ENCODE results near the gene AOAH.

Gene AOAH

DNA sequence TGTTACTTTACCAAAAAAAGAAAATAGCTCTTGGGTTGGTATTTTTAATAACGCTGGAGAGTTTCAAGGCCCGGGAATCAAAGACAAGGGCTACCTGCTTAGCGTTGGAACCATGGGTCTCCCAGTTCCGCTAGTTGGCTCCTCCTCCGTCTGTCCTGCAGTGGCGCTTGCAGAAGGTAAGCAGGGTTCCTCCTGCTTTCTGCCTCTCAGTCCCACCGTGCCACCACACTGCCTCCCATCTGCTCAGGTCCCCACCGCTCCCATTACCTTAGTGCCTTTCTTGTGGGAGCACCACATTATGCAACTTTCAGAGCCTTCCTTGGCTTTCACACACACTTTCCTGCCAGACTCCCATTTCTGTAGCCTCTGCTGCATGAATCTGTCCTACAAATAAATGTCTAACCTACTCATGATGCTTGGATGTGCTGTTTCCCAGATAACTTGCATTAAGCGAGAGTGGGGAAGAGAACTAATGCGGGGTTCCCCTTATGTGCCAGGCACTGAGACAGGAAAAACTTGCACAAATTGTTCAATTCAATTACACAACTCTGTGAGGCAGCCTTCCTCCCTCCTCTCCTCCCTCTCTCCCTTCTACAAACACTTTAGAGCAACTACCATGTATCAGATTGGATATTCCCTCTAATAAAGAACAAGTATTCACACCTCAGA is 124.5 kb downstream of the AOAH start:
- no peak for DNase-seq

DNA sequence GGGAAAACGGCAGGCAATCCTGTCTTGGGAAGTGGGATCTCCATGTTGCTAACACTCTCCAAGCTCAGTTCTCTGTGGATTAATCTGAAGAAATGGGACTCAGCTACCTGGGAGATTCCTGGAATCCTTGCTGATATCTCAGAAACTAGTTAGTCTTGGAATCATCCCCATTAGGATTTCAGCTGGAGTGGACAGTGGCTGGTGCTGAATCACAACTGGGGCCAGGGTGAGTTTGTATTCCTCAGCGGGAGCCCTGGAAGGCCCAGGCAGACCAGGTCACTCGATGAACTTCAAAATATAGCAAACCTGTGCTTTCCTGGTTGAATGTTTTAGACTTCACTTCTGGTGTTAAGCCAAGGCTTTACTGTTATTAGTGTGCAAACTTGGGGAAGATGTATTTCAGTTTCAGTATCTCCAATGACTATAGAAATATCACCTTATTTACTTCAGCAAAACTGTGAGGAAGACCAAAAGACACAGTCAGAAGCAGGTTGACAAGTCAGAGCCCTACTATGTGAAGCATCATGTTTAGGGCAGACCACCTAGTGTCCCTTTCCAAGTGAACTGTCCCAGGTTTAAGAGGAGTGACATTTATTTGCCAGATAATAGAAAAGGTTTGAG is 126.1 kb downstream of the AOAH start:
- DNase-seq = no peak

DNA sequence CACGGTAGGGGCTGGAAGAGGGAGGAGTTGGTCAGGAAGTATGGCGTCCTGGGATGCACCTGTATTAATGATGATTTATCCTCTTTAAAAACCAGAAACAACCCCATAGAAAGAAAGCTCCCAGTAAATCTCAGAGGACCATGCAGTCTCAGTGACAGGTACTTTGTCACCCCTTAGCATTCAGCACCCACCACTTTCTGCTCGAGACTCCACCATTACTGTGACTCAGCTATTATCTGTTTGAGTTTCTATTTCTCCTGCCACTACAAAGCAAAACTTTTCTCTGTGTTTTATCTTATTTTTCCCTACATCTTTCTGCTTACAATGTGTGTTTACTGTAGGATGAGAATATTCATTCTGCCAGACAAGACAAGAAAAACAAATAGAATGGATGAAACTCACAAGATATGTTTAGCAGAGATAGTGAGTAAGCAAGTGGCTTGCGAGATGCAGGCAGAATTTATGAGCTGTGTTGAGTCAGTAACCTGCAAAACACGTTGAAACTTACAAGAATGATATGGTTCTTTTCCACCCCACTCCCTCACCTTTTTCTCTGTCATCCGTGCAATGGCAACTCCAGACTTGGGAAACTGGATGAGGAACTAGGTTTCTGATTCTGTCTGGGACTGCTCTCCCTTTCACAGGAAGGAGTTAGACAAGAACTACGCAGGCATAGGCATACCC is 127.1 kb downstream of the AOAH start:
- DNase-seq = no peak

GRCh38 chr7:36594445-36594844 is 129.8 kb downstream of the AOAH start:
- no peak for DNase-seq

DNA sequence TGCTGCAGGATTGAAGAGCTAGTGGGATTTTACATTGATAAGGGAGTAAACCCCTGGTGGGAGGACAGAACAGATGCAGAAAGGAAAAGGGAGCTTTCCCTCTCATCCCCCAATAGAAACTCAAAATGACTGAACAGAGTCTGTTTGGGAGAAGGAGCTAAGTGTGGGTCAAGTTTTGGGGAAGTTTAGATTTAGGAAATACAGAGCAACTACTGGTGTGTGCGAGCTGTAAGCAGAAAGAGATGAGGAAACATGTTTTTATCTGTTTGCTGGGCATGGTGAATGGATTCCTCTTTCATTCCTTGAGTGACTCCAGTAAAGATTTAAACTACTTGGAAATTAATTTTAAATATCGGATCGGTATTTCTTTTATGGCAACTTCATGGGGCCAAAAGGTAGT is 132.7 kb downstream of the AOAH start:
- DNase-seq = no peak

DNA sequence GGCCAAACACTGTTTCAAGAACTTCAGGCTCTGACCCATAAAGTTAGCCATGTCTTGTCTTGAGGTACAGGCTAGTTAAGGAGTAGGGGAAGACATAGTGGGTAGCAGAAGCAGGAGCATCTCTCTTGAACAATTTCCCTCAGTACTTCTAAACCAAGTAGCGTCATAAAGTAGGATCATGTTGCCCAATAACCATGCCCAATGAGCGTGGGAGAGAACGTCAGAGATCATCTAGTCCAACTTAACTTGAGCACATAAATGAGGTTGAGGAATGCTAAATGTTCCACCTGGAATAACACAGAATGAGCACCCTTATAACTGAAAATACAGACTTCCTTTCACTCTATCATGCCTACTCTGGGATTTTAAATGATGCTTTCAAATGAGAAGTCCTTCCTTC is 134.9 kb downstream of the AOAH start:
- DNase-seq = no peak

GRCh38 chr7:36583318-36583717 is 141.0 kb downstream of the AOAH start:
- no peak for DNase-seq

- no peak for DNase-seq
These were observed 148.5 kb downstream of the AOAH start for GRCh38 chr7:36575832-36576231.

DNA sequence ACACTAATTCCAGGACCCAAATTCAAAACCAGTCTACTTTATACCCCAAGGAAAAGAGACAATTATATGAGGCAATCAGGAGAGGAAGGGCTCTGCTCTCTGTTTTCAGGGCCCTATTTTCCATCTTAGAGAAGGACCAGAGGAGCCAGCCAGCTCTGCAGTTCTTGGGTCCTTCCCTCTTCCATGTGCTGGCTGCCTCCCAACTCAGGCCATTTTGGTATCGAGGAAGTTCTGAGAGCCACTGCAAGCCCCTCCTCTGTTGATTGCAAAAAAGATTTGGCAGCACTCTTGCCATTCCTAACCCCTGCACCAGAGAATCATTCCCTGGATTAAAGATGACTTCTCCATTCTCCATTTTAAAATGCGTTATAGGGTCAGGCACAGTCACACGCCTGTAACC is 151.2 kb downstream of the AOAH start:
- DNase-seq = no peak

- no peak for DNase-seq
These were observed 153.1 kb downstream of the AOAH start for GRCh38 chr7:36571190-36571560.

GRCh38 chr7:36570528-36571189 is 153.6 kb downstream of the AOAH start:
- DNase-seq = peak in 1 of 2 donors; percentile 7

- DNase-seq = no peak
These were observed 155.8 kb downstream of the AOAH start for GRCh38 chr7:36568452-36568849.

DNA sequence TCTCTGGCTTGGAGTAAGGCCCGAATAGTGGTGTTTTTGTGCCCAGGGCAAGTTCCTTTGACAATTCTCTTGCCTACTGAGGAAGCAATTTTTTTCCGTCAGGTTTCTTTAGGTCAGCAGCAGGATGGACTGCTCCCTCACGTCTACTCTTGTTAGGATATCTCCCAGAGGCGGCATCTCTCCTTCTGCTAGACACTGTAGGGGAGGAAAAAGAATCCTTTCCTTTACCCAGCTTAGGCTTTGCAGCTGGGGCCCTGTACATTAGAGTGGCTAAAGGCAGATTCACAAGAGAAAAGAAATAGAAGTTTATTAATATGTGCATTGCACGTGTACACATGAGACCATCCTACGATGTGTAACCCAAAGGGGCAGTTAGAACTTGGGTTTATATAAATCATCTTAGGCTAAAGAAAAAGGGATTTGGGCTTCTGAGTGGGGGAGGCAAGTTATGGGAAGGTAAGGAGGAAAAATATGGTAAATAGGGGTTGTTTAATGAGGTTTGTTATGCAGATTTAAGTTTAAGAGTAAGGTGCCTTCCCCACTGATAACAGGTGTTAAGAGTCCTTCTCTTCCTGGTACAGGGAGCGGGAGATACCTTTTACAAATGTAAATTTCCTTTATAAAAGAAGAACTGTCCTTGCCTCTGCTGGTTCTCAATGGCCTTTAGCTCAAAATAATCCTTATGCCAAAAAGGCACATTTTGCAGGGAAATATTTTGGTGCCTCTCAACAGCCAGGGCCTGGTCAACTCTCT is 156.4 kb downstream of the AOAH start:
- DNase-seq = no peak

DNA sequence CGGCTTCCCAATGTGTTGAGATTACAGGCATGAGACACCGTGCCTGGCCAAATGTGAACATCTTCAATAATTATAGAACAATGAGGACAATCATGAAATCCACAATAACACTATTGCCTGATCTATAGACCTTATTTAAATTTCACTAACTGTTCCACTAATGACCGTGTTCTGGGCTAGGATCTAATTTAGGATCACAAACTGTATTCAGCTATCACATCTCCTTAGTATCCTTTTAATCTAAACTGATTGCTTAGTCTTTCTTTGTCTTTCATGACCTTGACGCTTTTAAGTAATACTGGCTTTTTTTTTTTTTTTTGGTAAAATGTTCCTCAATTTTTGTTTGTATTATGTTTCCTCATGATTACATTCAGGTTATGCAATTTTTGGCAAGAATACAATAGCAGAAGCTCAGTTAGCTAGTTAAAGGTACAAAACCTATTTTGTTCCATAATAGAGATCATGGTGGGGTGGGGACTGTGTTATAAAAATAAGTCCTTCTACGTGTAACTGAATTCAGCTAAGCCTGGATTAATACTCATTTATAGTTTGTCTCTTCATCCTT is 158.4 kb downstream of the AOAH start:
- DNase-seq = no peak

- DNase-seq = no peak
These were observed 159.8 kb downstream of the AOAH start for GRCh38 chr7:36564489-36564888.

GRCh38 chr7:36563706-36564327 is 160.5 kb downstream of the AOAH start:
- no peak for DNase-seq

DNA sequence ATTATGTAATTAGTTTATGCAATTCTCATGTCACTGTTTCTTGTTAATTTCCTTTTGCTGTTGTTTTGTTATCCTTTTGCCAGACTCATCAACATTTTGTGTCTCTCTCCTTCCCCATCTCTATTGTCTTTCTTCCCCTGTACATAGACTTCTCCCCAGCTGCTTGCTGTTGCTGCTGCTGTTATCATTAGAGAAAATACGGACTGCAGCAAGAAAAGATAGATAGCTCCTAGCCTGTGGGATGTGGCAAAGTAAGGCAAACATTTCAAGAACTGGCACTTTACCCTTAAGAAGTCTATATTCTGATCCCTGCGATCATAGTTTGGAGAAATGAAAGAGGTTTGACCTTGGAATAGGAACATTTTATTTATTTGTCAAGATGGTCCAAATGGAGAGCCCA is 162.2 kb downstream of the AOAH start:
- no peak for DNase-seq

DNA sequence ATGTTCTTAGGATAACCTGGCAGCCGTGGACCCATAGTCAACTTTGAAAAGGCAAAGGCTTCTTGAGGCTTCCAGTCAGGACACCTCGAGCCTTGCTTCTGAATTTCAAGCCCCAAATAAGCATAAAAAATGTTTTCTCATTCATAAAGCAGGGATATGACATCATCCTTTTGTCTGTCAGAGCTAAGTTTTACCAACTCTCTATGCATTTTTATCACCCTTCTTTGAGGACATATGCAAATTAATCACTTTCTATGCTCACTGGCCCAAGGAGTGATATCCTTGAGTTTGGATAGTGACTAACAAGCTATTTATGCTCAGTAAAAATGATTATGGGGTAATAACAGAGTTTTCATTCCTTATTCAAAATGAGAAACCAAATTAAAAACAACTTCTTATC is 175.3 kb downstream of the AOAH start:
- DNase-seq = no peak

DNA sequence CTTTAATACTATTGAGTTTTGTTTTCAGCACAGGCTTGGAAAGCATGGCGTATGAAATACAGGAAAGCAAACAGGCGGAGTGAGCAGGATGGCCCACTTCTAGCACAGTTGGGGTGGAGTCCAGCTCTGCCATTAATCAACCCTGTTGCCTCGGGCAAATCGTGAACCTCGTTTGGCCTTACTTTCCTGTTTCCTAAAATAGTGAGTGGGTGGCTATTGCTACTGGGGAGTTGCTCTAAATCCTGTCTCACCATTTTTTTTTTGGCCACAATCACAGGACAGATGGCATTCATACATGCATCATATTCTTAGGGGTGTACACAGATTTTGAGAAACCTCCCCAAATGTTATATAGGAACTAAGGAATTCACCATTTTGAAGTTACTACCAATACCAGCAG is 176.9 kb downstream of the AOAH start:
- no peak for DNase-seq

GRCh38 chr7:36546331-36546730 is 178.0 kb downstream of the AOAH start:
- DNase-seq = no peak

DNA sequence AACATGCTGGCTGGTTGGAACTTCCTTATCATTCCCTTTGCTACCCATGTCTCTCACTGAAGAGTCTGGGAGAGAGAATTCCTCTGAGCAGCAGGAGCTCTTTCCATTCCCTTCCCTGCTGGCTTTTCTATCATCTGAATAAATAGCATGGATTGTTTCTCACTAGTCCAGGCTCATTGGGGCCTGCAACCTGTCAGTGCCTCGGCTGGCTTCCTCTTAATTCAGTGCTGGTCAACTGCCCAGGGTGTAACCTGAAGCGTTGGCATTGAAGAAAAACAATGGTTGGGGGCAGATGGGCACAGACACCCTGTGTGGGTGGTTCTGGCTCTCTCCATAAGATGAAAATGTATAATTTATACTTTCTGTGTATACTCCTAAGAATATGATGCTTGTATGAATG is 179.0 kb downstream of the AOAH start:
- no peak for DNase-seq

DNA sequence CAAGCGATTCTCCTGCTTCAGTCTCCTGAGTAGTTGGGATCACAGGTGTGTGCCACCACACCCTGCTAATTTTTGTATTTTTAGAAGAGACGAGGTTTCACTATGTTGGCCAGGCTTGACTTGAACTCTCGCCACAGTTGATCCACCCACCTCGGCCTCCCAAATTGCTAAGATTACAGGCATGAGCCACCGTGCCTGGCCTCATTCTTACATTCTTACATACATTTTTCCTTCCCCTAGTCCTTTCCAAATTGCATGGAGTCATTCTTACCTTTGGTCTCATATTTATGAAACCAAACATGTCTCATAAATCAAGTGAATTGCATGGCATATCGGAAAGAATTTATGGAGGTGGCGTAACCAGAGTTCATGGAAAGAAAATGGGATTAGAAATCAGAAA is 186.2 kb downstream of the AOAH start:
- DNase-seq = no peak
